Activated effector memory CD4-positive, alpha-beta T cell treated with Interleukin-2 at 50 U/mL for 16 hours (primary cell): ENCODE results near the gene LYSMD4.

Experiments
- DNase-seq: peaks from one replicate; pipeline ENCODE4 v3.0.0-alpha.2; 2020

The LYSMD4 gene

DNA sequence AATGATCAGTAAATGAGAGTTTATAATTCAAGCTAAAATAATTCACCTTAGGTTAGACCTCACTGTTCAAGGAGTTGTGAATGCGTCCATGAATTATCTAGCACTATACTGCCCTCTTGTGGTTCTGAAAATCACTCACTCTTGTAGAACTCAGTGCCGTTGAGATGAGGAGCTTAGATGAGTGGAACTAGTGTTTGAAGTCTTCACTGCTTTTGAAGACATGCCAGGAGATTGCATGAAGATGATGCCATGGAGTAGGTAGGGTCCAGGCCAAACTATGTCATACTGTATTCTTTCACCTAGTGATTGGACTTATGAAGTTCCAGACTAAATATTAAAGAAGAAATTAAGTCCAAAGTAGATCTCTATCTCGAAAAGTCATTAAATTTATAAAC is 28.8 kb downstream of the LYSMD4 start:
- DNase-seq, result no peak

DNA sequence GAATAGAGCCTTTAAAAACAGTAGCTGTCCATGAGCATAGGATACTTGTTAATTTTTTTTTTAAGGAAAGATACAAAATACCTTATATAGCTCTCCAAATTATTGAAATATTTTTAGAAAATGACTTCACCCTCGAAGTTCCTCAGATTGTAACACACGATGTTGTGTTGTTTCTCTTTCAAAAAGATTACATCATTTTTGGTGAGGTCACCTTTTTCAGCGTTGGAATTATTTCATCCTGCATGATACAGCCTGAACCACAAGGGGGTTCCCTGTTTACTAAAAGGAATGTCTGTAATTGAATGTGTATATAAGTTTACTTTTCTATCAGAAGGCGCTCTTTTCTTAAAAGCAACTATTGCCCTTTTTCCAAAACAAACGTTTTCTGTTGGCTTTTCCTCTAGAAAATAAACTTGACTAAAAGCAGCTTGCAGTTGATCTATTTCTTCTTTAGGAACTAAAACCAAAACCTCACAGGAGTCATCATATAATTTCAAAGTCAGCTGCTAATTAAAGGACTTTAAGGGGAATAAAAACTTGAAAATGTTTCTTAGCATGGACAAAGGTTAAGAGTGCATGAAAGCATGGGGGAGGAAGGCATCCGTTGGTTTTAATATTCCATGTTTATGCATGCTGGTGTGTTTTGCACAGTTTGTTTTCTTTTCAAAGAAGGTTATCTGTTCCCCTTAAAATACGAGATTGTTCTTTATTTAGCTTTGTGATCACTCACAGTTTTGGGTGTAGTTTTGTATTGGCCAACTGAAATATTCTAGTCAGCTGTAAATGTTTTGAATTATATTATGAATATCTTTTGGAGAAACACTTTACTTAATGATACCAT is 29.4 kb downstream of the LYSMD4 start:
- no peak for DNase-seq

DNA sequence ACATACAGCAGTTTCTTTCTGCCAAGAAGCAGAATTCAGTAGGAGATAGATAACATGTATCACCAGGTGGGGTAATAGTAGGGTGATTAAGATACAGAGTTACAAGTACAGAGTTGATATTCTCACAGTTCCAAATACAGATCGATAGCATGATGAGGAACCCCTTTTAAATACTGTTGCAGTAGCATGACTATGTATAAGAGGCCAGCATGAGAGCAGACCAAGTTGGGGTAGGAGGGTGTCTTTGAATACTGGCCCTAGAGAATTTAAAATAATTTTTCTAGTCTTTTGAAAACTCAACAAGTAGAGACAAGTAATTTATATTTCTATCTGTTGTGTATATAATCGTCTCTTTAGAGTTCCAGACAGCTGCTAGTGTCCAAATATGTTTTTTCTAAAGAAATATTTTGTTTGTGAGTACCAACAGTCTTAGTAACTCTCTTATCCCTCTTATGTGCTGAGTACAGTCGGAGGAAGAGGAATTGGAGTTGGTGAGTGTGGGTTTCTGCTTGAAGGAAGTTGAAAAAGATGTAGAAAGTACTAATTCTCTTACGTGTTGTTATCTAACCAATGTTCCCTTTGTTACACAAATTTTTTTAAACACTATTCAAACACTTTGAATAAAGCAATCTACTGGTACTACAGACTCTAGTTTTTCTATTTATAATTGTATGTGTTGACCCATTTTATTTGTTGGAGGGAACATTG is 30.2 kb downstream of the LYSMD4 start:
- no peak for DNase-seq

DNA sequence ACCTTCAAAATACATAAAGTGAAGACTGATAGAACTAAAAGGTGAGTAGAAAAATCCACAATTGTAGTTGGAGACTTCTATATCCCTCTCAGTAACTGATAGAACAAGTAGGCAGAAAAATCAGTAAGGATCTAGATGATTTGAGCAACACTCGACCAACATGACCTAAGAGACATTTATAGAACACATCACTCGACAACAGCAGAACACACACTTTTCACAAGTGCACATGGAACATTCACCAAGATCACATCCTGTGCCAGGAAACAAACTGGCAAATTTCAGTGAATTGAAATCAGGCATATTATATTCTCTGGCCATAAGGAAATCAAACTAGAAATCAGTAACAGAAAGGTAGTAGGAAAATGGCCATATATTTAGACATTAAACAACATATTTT is 37.1 kb downstream of the LYSMD4 start:
- no peak for DNase-seq

DNA sequence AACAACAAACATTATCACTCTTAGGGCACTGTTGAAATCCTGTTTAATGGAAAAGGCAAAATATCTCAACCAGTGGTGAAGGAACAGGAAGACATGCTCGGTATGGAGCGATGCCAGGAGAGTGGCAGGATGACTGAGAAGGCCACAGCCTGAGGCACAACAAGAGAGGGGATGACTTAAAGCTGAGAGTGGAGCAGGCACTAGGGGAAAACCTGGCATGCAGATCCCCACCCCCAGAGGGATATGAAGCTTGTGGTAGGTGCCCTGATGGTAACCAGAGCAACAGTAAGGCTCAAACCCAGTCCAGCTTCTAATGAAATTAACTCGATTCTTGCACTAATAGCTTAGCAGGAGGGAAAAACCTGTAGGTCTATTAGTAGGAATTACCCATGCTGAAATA is 40.4 kb downstream of the LYSMD4 start:
- DNase-seq, result no peak

DNA sequence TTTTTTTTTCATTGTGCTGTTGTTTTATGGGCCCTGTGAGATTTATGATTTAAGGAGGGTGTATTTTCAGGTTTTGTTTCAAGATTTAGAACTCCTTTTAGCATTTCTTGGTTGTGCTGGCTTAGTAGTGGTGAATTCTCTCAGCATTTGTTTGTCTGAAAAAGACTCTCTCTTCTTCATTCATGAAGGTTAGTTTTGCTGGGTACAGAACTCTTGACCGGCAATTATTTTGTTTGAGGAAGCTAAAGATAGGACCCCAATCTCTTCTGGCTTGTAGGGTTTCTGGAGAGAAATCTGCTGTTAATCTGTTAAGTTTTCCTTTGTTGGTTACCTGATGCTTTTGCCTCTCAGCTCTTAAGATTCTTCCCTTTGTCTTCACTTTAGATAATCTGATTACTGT is 46.9 kb downstream of the LYSMD4 start:
- no peak for DNase-seq

GRCh38 chr15:99683000-99683670 is 50.1 kb downstream of the LYSMD4 start:
- DNase-seq, result no peak

DNA sequence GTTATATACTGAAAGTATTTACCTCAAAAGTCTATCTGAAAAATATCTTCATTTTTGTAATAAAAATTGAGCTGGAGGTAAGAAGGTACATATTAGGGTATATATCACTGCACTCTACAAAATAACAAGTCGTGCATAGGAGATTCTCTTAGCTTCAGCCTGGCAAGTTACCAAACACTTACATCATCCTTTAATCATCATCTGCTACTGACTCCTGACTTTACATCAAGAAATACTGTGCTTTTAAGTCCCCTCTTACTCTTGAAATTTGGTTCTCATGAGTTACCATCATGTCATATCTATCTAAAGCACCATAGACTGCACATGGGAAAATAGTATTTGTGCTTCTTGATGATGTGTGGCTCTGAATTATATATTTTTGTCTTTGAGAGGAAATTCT is 50.8 kb downstream of the LYSMD4 start:
- DNase-seq, result no peak

DNA sequence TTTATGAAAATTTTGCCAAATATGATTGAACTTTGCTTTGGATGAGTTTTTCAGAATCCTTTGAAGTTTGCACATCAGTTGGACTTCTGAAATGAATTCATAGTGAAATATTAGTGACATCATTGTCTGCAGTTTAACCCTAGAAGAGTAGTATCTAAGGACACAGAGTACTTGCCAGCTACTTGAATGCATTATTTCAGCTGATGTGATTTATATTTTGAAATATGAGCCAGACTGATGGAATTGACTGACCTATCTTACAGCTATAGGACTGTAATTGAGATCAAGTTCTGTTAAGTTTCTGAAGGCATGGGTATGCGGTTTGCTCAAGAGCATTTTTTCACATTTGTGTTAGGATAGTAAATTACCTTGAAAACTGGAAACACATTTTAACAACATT is 51.2 kb downstream of the LYSMD4 start:
- no peak for DNase-seq

DNA sequence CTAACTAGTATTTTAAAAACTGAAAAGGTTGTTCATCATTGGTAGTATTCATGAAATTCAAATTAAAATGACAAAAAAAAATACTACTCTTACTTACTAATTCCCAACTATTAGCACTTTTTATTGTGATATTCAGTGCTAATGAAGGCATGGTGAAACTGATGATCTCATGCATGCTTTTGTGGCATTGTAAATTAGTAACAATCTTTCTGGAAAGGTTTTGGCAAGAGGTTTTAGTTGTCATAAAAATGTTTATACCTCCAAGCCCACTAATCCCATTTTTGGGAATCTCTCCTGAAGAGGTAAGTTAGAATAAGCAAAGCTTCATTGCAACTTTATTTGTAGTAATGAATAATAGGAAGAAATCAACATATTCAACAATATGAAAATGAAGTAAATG is 53.0 kb downstream of the LYSMD4 start:
- DNase-seq, result no peak

- no peak for DNase-seq
Observed at GRCh38 chr15:99677540-99678134, 55.6 kb downstream of the LYSMD4 start.
